Ovary (tissue), 9 donors: ENCODE results near the gene BTG2. TPM values are rescaled to one million over a fixed set of nuclear protein-coding genes. Genes with fewer than 3 reads are reported as not detected.

Source experiments
- DNase-seq, 5 donors: peaks; one replicate each; pipeline ENCODE4 v3.0.0-alpha.2; 2019 to 2020
- H3K27ac ChIP-seq, 2 donors: fragments of 200-600 bp; one replicate each; pipeline versions ENCODE4 v1.5.1 to v1.8.0; 2019 to 2022
- H3K27me3 ChIP-seq: fragments of 200-600 bp; one replicate; pipeline ENCODE4 v1.8.0; 2022
- H3K36me3 ChIP-seq: fragments of 200-600 bp; sonication (generic); one replicate; pipeline ENCODE4 v1.5.1; 2019
- H3K4me1 ChIP-seq: one replicate; pipeline ENCODE4 v1.8.1; 2013; ENCODE audit warnings: mild to moderate bottlenecking, moderate library complexity; ENCODE audit not compliant: insufficient read depth
- H3K4me3 ChIP-seq: fragments of 200-600 bp; sonication (generic); one replicate; pipeline ENCODE4 v1.5.1; 2017
- H3K9me3 ChIP-seq, 2 donors: fragments of 200-600 bp in 1 of 2; sonication (generic) in 1 of 2; one replicate each; pipeline versions ENCODE4 v1.5.1 to v1.8.1; 2013 to 2019; ENCODE audit warnings: mild to moderate bottlenecking in 1 of 2, moderate library complexity in 1 of 2
- EP300 ChIP-seq: sonication (generic); formaldehyde crosslinking; IDR thresholded peaks from one replicate; pipeline ENCODE4 v1.6.1; 2017; ENCODE audit warnings: antibody characterized with exemption
- POLR2A ChIP-seq: fragments of 450-650 bp; IDR thresholded peaks from one replicate; pipeline ENCODE4 v1.6.1; 2017; ENCODE audit warnings: antibody characterized with exemption, mild to moderate bottlenecking, moderate library complexity
- WGBS, 3 donors: extraction: QIAGEN DNeasy Blood & Tissue Kit in 1 of 3; methylation state at CpG; one replicate each; pipeline versions ENCODE4 v1.1.5 to v1.1.7; 2013 to 2017; 5-methylcytosine and 5-hydroxymethylcytosine counted together
- intact Hi-C, 4 donors: fragments of 100-400 bp; cut with DNase I; formaldehyde crosslinking; loops; one replicate each; pipeline versions ENCODE4 v1.11.0 to v1.15.1; 2022 to 2023
- polyA plus RNA-seq, 2 donors: library from polyadenylated mRNA; stranded (reverse); fragments of 200-250 nt in 1 of 2; fragments of 350-450 nt in 1 of 2; fragmentation: Illumina TruSeq in 1 of 2; extraction: RNeasy Lipid Tissue Mini Kit (QIAGEN cat#74804) in 1 of 2; gene quantifications; one replicate each; pipeline ENCODE4 v1.2.3, GENCODE V29; 2013 to 2014
- total RNA-seq, 7 donors: library from RNA; depleted of rRNA in 2 of 7; stranded (reverse); fragments of >200 nt in 2 of 7; fragmentation: NEBNext Ultra II Directional in 3 of 7; extraction: Animal tissue kit (Norgen Biotek cat#: 25700) in 3 of 7; gene quantifications; one replicate each; pipeline versions ENCODE4 v1.1.0 to v1.2.4, GENCODE V29; 2016 to 2023
- TF ChIP-seq, protein P1 (sequence below), 3 donors: fragments of 450-650 bp in 2 of 3; fragments of 200-600 bp in 1 of 3; IDR thresholded peaks; one replicate each; pipeline versions ENCODE4 v1.5.1 to v1.8.0; 2016 to 2022; ENCODE audit warnings: antibody characterized with exemption in 3 of 3, mild to moderate bottlenecking in 1 of 3
- donor health status: DM: no; HTN: no; CAD: no; lungs with moderate emphysema.
- donor health status: DM: no; HTN: no; CAD: no.
- donor health status: Bipolar disorder and iron deficiency.
- donor health status: DM: yes; HTN: yes; CAD: no.
- donor health status: DM: no; HTN: no; CAD: no.
- donor health status: DM: yes; HTN: yes; CAD: no.

BTG2 gene
- total and polyA plus RNA-seq, 9 donors = 113 to 395 (median 202) TPM

DNA sequence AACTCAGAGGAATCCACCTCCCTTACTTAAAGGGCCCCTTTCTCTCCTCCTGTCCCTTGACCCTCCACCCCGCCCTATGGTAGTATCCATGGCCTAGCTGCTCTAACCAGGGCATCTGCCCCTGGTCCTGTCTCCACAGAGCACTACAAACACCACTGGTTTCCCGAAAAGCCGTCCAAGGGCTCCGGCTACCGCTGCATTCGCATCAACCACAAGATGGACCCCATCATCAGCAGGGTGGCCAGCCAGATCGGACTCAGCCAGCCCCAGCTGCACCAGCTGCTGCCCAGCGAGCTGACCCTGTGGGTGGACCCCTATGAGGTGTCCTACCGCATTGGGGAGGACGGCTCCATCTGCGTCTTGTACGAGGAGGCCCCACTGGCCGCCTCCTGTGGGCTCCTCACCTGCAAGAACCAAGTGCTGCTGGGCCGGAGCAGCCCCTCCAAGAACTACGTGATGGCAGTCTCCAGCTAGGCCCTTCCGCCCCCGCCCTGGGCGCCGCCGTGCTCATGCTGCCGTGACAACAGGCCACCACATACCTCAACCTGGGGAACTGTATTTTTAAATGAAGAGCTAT, 1.7 kb downstream of the BTG2 start:
- DNase-seq = peak in 3 of 5 donors; percentile 58 to 69 (median 59)
- Histone ChIP-seq H3K27me3 (no peaks in the 10 kb centered on the region), H3K4me1 (peaks cover 12% of the 10 kb centered on the region), H3K27ac (peak overlapping the region; percentile 99), H3K4me3 (peak overlapping the region; percentile 79), H3K36me3 (no peaks in the 10 kb centered on the region), H3K9me3 (no peaks in the 10 kb centered on the region)
- intact Hi-C loops = loop anchor here in 2 of 4 donors (5.0 kb wide), 1 partner anchor 35 kb away; no protein-coding TSS in a partner anchor
- TF ChIP-seq POLR2A = no peak
- TF ChIP-seq EP300 = no peak
- TF ChIP-seq, protein P1, sequence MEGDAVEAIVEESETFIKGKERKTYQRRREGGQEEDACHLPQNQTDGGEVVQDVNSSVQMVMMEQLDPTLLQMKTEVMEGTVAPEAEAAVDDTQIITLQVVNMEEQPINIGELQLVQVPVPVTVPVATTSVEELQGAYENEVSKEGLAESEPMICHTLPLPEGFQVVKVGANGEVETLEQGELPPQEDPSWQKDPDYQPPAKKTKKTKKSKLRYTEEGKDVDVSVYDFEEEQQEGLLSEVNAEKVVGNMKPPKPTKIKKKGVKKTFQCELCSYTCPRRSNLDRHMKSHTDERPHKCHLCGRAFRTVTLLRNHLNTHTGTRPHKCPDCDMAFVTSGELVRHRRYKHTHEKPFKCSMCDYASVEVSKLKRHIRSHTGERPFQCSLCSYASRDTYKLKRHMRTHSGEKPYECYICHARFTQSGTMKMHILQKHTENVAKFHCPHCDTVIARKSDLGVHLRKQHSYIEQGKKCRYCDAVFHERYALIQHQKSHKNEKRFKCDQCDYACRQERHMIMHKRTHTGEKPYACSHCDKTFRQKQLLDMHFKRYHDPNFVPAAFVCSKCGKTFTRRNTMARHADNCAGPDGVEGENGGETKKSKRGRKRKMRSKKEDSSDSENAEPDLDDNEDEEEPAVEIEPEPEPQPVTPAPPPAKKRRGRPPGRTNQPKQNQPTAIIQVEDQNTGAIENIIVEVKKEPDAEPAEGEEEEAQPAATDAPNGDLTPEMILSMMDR (IDR thresholded peaks at IDR 0.05) = no peak
- WGBS, 3 donors = 49 to 63% (median 57%) methylated on average over 21 of the region's 21 CpGs

DNA sequence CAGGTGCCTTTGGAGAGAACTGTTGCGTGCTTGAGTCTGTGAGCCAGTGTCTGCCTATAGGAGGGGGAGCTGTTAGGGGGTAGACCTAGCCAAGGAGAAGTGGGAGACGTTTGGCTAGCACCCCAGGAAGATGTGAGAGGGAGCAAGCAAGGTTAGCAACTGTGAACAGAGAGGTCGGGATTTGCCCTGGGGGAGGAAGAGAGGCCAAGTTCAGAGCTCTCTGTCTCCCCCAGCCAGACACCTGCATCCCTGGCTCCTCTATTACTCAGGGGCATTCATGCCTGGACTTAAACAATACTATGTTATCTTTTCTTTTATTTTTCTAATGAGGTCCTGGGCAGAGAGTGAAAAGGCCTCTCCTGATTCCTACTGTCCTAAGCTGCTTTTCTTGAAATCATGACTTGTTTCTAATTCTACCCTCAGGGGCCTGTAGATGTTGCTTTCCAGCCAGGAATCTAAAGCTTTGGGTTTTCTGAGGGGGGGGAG, 2.4 kb downstream of the BTG2 start:
- 33 to 49% (median 35%) methylated on average over 3 of the region's 3 CpGs for WGBS, 3 donors
- Histone ChIP-seq H3K36me3 (no peaks in the 10 kb centered on the region), H3K4me1 (peaks cover 12% of the 10 kb centered on the region), H3K4me3 (peak overlapping the region; percentile 79), H3K9me3 (no peaks in the 10 kb centered on the region), H3K27me3 (no peaks in the 10 kb centered on the region), H3K27ac (peak overlapping the region; percentile 99)
- TF ChIP-seq, protein P1 (IDR thresholded peaks at IDR 0.05) = no peak
- no peak for TF ChIP-seq POLR2A
- TF ChIP-seq EP300 = no peak
- peak in 1 of 5 donors; percentile 31 for DNase-seq
- intact Hi-C loops = loop anchor here in 2 of 4 donors (5.0 kb wide), 1 partner anchor 35 kb away; no protein-coding TSS in a partner anchor

DNA sequence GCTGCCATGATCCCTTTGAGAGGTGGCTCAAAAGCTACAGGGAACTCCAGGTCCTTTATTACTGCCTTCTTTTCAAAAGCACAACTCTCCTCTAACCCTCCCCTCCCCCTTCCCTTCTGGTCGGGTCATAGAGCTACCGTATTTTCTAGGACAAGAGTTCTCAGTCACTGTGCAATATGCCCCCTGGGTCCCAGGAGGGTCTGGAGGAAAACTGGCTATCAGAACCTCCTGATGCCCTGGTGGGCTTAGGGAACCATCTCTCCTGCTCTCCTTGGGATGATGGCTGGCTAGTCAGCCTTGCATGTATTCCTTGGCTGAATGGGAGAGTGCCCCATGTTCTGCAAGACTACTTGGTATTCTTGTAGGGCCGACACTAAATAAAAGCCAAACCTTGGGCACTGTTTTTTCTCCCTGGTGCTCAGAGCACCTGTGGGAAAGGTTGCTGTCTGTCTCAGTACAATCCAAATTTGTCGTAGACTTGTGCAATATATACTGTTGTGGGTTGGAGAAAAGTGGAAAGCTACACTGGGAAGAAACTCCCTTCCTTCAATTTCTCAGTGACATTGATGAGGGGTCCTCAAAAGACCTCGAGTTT, 3.1 kb downstream of the BTG2 start:
- H3K4me3 ChIP-seq = peak overlapping the region; percentile 79
- H3K4me1 ChIP-seq = peaks cover 12% of the 10 kb centered on the region
- no peaks in the 10 kb centered on the region for H3K9me3 ChIP-seq
- peak overlapping the region in 1 of 2 donors; percentile 99 for H3K27ac ChIP-seq
- DNase-seq = peak in 1 of 5 donors; percentile 21
- TF ChIP-seq POLR2A (peak; percentile 29), EP300 (no peak)
- H3K36me3 ChIP-seq = no peaks in the 10 kb centered on the region
- intact Hi-C loops = loop anchor here in 2 of 4 donors (5.0 kb wide), 1 partner anchor 36 kb away; no protein-coding TSS in a partner anchor
- H3K27me3 ChIP-seq = no peaks in the 10 kb centered on the region
- 59 to 74% (median 65%) methylated on average over 5 of the region's 5 CpGs for WGBS, 3 donors

DNA sequence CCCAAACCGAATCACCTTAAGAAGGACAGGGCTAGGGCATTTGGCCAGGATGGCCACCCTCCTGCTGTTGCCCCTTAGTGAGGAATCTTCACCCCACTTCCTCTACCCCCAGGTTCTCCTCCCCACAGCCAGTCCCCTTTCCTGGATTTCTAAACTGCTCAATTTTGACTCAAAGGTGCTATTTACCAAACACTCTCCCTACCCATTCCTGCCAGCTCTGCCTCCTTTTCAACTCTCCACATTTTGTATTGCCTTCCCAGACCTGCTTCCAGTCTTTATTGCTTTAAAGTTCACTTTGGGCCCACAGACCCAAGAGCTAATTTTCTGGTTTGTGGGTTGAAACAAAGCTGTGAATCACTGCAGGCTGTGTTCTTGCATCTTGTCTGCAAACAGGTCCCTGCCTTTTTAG, 3.6 kb downstream of the BTG2 start:
- DNase-seq = no peak
- H3K9me3 ChIP-seq = no peaks in the 10 kb centered on the region
- 66 to 90% (median 71%) methylated on average over 1 of the region's 1 CpG for WGBS, 3 donors
- no peak overlapping the region for H3K27ac ChIP-seq
- no peaks in the 10 kb centered on the region for H3K27me3 ChIP-seq
- no peak for TF ChIP-seq EP300
- TF ChIP-seq, protein P1 (IDR thresholded peaks at IDR 0.05) = no peak
- peak; percentile 26 for TF ChIP-seq POLR2A
- H3K4me3 ChIP-seq = peak overlapping the region; percentile 79
- no peaks in the 10 kb centered on the region for H3K36me3 ChIP-seq
- intact Hi-C loops = loop anchor here in 2 of 4 donors (5.0 kb wide), 1 partner anchor 37 kb away; no protein-coding TSS in a partner anchor
- peaks cover 12% of the 10 kb centered on the region for H3K4me1 ChIP-seq
